COLO829 (cell line): ENCODE measurements around the gene UPF3B.
A peak's percentile ranks its signal among the peaks of the same experiment; 100 is the strongest.
"Not testable (repeated sequence)": the region's sequence is repeated elsewhere in the genome, so short reads cannot be mapped to it uniquely, and the experiment has no call there.

ENCODE experiments used
- DNase-seq: peaks from one replicate; pipeline ENCODE4 v3.0.0; 2012; ENCODE audit warnings: low spot score

UPF3B gene

DNA sequence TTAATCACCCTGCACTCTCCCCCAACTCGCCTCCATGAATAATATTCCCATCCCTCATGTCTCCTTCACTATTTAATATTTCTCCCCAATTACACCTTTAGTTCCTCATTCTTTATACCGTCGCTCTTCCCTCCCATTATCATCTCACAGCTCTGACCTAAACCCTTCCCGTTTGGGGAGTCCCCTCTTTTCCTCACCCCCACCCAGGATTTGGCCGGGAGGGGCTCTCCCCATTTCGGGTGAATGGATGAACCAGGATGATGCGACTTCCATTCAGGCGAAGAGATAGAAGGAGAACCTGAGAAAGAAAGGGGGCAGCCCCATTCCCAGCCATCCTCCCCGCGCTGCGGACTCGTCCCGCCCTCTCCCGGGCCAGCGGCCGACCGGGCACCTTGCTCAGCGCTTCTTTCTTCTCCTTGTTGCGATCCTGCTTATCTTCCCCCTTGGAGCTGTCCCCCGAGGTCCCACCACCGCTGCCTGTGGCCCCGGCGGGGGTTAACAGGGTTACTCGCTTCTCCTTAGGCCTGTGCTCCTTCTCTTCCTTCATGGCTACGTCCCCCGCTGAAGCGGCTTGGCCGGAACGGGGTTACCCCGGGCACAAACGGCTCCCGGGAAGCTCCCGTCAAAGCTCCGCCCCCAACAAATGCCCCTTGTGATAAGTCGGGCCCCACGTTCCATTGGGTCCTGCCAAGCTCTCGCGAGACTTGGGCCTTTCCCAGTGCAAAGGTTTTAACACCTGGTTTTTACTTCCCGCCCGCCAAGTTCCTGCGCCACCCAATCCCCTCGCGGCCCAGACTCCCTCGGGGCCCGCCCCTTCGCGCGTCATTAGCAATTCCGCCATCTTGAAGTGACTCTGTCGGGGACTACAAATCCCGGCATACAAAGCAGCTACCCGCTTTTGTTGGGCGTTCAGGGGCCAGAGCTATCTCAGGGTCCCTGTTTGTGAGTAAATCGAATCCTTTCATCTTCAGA is at the start of gene UPF3B:
Gene UPF3B (minus strand): TSS at position 582 of the 972 bp plus-strand sequence. CDS start 35 bp downstream, at position 547.
- DNase-seq = peak; percentile 97

- no peak for DNase-seq
These were observed 48.2 kb upstream of the UPF3B start for GRCh38 chrX:119900976-119901375.

DNA sequence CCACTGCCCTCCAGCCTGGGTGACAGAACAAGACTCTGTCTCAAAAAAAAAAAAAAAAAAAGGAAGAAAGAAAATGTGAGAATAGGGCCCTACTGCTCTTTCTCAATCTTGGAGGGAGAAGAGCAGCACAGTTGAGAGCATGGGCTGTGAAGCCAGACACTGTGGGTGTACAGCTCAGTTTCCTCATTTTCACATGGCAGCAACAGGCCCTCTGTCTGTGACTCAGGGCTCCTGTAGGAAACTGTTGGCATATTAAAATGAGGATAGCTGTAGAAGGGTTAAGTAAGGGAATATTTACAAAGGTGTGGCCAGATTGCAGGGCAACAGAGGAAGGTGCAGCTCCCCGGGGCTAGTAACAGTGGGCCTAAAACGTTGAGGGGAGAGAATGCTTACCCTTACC is 46.4 kb upstream of the UPF3B start:
- no peak for DNase-seq

DNA sequence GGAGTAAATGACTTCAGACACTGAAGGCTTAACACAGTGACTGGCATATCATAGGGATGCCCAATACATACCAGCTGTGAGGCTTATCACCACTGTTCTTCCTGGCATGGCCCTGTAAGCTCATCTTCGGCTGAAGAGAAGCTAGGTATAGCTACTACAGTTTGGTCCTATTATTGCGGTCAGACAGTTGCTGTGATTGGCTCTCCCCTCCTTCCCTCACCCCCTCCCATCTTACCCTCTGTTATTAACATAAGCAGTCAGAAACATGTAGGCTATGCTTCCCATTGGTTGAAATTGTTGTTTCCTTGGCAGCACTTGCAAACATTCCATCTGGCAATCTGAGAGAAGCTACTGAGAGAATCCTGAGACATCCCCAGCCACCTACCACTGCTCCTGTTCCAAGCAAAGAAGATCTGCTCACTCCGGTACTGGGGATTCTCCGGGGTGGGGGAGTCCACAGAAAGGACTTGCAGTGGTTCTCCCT is 43.1 kb upstream of the UPF3B start, which contains the start of gene AKAP14:
Gene AKAP14 (plus strand): TSS at position 51 of the 484 bp plus-strand sequence. CDS start 7,331 bp downstream, outside the sequence.
- no peak for DNase-seq

DNA sequence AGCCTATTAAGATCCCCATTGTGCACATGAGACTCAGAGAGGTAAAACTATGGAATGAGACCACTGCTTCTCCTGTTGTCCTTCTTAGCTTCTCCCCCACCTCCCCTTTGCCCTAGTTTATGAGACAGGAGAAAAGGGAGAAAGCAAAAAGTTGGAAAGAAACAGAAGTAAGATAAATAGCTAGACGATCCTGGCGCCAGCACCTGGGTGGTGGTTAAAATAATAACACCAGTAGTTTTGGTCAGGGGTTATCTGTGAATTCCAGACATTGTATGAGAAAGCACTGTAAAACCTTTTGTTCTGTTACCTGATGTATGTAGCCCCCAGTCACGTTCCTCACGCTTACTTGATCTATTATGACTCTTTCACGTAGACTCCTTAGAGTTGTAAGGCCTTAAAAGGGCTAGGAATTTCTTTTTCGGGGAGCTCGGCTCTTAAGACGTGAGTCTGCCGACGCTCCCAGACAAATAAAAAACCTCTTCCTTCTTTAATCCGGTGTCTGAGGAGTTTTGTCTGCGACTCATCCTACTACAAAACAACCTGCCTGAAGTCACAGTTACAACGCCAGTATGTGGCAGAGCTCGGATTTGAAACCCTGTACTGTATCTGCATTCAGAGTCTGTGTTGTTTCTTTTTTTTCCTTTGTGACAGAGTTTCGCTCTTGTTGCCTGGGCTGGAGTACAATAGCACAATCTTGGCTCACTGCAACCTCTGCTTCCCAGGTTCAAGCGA is 39.4 kb upstream of the UPF3B start:
- not testable (repeated sequence) for DNase-seq

GRCh38 chrX:119890626-119891025 is 37.9 kb upstream of the UPF3B start:
- DNase-seq = not testable (repeated sequence)

GRCh38 chrX:119887721-119888425 is 35.1 kb upstream of the UPF3B start:
- DNase-seq = peak; percentile 31

- DNase-seq = peak; percentile 52
These were observed 33.0 kb upstream of the UPF3B start for GRCh38 chrX:119885554-119886428.

DNA sequence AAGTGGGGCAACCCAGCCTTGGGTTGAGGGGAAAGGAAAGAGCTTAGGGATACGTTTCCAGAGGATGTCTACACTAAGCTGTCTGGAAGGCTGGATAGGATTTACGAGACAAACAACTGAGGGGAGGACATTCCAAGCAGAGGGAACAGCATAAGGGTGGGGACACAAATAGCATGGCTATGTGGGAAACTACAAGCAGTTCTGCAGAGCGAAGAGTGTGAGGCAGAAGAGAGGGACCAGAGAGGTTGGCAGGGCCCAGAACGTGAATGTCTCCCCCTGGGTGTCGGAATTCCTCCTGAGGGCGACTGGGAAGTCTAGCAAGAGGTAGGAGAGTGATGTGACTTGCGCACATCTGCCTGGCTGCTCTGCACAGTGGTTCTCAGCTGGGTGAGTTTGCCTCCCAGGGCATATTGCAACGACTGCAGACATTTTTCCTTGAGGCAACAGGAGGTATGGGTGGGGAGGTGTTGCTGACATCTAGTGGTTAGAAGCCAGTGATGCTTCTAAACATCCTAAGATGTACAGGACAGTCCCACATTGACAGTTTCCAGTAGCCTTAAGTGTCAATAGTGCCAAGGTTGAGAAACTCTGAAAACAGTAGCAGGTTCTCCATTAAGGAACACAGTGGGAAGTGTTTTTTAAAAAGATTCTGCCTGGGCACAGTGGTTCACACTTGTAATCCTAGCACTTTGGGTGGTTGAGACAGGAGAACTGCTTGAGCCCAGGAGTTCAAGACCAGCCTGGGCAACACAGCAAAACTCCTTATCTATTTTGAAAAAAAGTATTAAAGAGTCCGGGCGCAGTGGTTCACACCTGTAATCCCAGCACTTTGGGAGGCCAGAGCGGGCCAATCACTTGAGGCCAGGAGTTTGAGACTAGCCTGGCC is 28.0 kb upstream of the UPF3B start:
- peak; percentile 53 for DNase-seq

DNA sequence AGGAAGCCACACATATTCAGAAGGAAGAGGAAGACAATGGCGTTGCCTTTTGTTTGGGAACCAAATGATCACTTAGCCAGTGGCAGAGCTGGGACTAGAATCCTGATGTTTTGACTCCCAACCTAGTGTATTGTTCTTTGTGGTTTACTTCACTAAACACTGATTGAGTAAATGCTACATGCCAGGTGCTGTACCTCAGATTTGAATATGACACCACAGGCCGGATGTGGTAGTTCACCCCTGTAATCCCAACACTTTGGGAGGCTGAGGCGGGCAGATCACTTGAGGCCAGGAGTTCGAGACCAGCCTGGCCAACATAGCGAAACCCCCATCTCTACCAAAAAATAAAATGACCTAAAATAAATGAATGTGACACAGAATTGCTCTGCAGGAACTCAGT is 27.3 kb upstream of the UPF3B start:
- no peak for DNase-seq

GRCh38 chrX:119878740-119879139 is 26.0 kb upstream of the UPF3B start:
- DNase-seq = no peak

GRCh38 chrX:119871599-119872395 is 19.0 kb upstream of the UPF3B start, which contains the start of the genes NDUFA1 and RNF113A:
Gene NDUFA1, plus strand, starts transcription at chrX:119871832. Its CDS starts 80 bp downstream, at chrX:119871912.
Gene RNF113A, minus strand, starts transcription at chrX:119871733. Its CDS starts 120 bp downstream, at chrX:119871613.
- peak; percentile 76 for DNase-seq

- DNase-seq = no peak
These were observed 18.5 kb upstream of the UPF3B start for GRCh38 chrX:119871245-119871598.

DNA sequence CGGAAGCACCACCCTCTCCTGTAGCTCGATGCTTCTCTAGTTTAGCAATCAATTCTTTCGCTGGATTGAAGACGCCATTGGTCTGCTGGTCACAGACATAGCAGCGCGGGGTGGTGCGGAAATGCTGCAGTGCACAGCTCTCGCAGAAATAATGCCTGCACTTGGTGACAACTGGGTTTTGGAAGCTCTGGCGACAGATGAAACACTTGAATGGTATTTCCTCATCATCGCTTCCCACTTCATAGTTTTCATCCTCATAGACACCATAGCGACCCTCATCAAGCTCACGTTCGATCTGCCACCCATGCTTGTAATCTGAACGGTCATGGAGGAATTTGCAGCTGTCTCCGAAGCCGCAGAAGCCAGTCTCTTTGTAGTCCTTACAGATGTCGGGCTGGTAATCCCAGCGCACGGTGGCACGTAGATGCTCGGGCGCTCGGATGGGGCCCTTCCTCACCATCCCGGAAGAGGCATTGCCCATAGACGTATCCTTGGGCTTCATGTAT is 17.9 kb upstream of the UPF3B start:
- DNase-seq = no peak

- no peak for DNase-seq
These were observed 681 bp upstream of the UPF3B start for GRCh38 chrX:119853444-119853843.

DNA sequence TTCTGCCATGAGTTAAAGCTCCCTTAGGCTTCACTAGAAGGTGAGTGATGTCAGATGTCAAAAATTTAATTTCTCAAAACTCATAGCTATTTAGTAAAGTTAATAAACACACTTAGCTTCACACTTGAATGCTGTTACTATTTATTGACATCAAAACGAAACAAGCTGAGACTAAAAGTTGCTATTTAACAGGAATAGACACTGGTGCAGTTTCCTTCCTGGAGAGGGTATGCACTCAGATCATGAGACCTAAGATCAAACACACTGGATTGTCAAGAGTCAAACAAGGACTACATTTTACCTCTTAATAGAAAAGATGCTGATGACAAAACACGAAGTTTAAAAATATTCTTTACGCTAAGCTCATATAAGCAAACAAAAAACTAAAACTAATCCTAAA is 18.9 kb downstream of the UPF3B start:
- no peak for DNase-seq

DNA sequence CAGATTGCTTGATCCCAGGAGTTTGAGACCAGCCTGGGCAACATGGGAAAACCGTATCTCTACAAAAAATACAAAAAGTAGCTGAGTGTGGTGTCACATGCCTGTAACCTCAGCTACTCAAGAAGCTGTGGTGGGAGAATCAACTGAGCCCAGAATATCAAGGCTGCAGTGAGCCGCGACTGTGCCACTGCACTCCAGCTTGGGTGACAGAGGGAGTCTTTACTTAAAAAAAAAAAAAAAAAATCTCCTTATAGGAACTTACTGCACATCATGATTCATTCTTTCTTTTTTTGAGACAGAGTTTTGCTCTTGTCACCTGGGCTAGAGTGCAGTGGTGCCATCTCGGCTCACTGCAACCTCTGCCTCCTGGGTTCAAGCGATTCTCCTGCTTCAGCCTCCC is 24.3 kb downstream of the UPF3B start:
- no peak for DNase-seq

DNA sequence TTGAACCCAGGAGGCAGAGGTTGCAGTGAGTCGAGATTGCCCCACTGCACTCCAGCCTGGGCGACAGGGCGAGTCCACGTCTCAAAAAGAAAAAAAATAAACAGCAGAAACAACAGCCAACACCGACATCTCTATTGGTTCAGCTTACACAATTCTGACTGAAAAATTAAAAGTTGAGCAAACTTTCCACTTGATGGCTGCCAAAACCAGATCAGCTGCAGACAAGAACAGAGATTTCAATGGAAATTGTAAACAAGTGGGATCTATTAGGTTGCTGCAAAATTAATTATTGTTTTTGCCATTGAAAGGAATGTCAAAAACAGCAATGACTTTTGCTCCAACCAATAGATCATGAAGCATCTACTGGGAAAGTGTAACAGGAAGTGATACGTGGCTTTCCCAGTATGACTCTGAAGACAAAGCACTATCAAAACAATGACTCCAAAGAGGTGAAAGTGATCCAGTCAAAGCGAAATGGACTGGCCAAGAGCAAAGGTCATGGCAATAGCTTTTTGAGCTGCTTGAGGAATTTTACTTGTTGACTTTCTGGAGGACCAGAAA is 26.3 kb downstream of the UPF3B start:
- no peak for DNase-seq
